GM18517 (cell line): ENCODE data around the gene OR10G8.

Source experiments
- ATAC-seq: cut with Tn5 transposase; IDR thresholded peaks from one replicate; pipeline ENCODE4 v1.9.1; 2021; ENCODE audit warnings: mild to moderate bottlenecking, moderate library complexity; ENCODE audit not compliant: unreplicated experiment

The OR10G8 gene

GRCh38 chr11:124077266-124077665, 50.7 kb downstream of the OR10G8 start:
- ATAC-seq, result no peak

DNA sequence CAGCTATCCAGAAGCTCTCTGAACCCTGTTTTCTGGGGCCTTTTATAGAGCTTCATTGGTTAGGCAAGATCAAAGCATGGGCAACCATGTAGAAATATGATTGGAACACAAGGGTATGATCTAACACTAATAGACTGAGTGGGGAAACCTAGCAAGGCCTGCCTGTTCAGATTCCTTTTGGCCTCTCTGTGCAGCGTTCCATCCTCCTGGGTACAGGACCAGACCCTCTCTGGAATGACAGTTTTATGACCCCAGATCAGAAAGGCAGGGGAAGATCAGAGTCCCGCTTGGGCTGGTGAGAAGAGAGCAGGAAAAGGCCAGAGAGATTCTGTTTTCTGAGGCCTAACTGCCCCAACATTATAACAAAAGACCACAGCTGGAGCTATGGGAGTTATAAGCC, 52.0 kb downstream of the OR10G8 start:
- ATAC-seq, result no peak

DNA sequence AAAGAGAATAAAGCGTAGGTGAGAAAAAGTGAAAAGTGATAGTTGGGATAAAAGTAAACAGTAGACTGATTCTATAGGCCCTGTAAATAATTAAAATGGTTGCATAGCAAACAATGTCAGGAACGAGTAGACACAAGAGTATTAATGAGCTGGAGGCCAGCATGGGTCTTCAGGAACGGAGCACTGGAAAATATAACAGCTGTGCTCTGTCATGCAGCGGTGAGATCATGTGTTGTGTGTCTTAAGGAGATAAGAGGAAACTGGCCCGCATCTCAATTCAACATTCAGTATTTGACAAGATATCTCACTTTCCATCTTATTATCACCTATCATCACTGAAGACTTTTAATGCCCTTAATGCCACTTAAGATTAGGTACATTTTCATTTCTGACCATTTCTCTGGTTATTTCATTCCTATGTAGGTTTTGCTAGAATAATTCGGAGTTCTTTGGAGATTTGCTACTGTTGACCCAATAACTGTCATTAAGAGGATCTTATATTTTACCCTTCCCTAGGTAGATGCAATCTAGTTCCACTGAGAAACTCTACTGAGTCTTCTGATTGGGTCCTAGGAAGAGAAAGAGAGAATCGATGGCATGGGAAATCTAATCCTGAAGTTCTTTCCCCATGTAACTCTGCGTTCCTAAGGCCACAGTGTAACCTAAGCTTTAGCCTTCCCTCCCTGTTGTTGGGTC, 53.2 kb downstream of the OR10G8 start:
- ATAC-seq, result no peak
